Activated CD4-positive, alpha-beta T cell treated with anti-CD3 and anti-CD28 coated beads, Interleukin-2, amount 50 U/mL, for 24 hours (primary cell): ENCODE data around the gene CLCN4.

ENCODE experiments used
- DNase-seq, 2 donors: peaks; one replicate each; pipeline ENCODE4 v3.0.0-alpha.2; 2020; ENCODE audit warnings: low read depth in 1 of 2, low spot score in 1 of 2

The CLCN4 gene

DNA sequence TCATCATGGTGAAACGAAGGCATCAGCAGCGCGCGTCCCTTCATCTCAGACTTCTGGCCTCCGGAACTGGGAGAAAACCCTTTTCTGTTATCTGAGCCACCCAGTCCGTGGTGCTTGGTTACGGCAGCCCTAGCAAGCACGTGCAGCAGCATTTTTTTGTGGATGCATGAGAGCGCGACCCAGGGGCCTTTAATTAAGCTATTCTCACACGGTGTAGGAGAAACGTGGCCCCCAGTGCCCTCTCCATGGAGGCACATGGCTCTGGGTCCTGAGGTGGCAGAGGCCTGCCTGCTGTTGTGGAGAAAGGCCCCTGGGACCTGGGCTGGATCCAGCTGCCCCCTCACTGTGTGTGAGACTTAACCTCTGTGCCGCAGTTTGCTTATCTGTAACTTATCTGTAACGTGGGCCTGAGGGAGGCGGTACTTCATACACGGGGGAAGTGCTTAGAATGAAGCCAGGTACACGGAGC is 9.5 kb downstream of the CLCN4 start:
- DNase-seq = no peak

DNA sequence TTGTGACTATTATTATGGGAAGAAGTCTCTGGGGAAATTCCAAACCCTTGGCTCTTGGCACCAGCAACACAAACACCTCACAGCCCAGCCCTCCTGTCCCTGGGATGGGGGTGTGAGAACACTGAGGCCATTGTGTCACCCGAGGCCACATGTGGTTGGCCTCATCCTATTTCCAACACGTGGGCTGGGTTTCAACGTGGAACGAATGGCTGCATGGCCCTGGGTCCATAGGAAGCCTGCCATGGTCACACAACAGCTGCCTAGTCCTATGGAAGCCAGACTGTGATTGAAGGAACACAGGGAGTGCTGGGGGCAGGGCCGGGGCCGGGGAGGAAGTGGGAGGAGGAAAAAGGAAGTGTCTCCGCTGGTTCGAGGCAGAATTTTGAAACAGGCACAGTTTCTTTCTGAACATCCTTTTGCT is 10.0 kb downstream of the CLCN4 start:
- DNase-seq = no peak

DNA sequence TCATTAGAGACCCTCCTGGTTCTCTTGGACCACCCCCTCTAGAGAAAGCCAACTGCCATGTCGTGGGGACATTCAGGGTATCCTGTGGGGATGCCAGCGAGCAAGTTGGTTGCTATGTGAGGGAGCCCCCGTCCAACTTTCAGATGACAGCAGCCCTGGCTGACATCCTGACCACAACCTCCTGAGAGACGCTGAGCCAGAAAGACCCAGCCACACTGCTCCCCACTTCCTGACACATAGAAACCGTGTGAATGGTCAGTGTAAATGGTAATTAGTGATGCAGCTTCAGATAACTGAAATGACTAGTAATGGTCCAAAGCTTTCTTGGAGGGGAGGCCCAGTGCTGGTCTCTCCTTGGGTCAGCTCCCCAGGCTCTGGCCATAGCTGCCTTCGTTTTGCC is 10.8 kb downstream of the CLCN4 start:
- no peak for DNase-seq

DNA sequence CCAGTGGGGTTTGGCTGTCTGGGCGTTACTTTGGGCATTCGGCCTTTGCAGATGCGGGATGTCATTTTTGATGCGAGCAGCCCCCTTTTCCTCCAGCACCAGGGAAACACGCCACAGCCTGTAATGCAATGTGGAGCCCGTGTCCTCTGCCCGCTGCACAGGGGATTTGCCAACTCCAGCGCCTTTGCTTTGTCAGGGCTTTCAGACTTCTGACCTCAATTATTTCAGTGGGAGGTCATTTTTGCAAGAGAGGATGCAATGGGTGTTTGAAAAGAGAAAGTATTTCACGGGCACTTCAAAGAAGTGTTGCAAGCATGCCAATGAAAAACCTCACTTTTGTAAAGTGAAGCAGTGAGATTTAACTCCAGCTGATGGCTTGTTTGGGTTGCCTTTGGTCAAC is 11.5 kb downstream of the CLCN4 start:
- DNase-seq = no peak

DNA sequence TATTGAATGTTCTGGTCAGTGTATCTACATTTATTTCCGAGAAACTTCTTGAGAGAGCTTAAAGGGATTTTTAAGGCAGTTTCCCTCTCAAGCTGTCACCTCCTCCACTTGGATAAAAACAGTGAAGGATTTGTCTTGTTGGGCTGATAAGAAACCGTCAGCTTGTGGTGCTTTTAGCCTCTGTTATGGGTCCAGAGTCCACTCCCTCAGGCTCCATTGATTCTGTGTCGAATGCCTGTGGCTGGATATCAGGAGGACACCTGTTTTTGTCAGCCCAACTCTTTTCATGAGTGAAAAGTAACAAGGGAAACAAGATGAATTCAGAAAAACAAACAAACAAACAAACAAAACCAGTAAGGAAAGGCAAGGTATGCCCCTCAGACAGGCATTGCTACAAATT is 12.4 kb downstream of the CLCN4 start:
- DNase-seq = no peak

DNA sequence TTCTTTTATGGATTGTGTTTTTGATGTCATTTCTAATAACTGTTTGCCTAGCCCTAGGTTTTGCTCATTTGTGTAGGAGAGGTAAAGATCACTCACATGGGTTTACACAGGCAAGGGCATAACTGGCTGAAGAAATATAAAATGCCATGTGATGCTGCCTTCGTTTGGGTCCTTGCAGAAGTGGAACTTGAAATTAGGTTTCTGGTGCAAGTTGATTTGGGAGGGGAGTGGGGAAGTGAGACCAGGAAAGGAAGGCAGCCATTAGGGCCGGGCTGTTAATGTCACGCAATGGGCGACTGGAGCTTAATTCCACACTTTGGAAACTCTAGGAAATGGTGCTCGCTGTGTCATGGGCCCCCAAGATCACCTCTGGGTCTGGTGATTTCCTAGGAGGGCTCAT is 14.5 kb downstream of the CLCN4 start:
- no peak for DNase-seq

DNA sequence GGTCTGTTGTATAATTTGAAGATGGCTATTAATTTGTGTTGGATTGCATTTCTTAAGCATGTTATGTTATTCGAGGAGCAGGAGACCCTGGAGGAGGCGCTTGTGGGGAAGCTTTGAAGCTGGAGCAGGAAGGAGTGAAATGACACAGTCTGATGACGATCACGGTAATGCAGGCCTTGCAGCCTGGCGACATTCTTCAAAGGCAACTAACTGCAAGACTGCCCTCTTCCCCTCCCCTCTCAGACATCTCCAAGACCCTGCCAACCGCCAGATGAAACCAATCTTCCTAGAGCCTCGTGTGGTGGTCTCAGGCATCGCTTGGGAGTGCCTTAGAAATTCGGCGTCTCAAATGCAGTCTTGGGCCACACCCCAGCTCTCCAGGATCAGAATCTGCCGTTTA is 16.1 kb downstream of the CLCN4 start:
- no peak for DNase-seq

DNA sequence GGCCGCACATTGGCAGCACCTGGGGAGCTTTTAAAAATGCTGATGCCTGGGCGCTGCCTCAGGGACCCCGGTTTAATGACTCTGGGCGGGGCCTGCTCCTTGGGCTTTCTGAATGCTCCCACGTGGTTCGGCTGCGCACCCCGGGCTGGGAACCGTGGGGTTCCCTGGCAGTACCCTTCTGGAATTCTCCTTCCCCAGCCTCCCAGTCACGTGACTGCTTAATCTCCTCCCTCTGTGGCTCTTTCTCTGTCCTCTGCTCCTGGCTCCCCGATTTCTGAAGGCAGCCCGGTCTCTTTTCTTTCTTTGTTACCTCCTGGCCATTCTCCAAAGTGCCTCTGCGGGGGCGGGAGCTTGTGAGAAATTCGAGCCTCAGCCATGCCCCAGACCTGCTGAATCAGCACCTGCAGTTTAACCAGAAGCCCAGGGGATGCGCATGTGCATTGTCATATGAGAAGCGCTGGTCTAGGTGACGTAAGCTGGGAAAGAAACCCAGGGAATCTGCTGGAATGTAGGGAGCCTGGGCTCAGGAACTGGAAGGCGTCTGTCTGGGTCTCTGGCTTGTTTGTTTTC is 16.6 kb downstream of the CLCN4 start:
- DNase-seq = no peak

DNA sequence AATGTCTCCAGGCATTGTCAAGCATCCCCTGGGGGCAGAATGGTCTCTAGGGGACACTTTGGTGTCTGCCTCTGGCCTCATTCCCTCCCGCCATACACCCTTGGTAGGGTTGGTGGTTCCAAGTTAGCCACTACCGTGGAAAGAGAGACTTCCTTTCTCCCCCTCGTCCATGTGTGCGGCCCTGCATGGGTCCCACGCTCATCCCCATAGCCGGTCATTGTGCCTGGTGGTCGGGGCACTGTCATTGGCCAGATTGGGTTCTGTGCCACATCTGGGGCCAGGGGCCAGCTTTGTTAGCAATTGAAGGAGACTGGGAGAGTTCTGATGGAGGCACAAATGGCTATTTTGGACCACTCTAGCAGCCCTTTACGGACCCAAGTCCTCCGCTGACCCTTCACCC is 17.3 kb downstream of the CLCN4 start:
- no peak for DNase-seq

DNA sequence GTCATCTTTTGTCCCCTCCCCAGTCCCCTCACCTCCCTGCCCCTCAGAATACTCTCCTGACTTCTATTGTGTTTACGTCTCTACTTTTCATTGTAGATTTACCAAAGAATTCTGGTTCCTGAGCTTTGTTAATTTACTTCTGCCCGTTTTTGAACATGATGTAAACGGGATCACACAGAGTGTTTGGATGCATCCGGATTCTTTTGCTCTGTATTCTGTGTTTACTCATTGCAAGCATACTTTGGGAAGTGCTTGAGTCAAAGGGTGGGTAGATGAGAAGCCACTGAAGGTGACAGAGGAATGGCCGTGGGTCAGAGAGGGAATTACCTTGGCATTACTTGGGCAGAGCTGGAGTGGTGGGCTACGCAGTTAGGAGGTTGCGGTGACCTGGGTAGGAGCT is 18.0 kb downstream of the CLCN4 start:
- DNase-seq = no peak

DNA sequence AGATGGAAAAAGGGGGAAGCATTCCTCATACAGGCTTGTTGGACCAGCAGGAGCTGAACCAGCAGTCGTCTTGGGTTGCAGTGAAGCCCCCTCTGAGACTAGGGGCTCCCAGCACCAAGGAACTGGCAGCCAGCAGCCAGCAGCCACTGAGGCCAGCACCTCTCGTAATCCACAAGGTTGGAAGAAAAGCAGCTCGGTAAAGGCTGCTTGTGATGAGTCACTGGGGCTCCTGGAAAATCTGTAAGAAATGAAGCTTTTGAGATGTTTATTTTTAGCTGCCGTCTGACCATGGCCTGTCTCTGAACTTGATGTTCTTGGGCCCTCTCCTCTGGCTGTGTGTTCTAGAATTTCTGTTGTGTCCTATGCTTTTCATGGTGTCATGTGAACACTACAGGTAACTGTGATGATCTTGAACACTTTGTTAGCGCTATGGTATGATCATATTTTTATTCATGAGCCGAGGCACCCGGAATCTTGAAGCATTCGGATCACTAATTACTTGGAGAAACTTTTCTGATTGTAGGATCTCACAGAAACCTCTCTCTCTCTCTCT is 18.6 kb downstream of the CLCN4 start:
- DNase-seq = no peak

DNA sequence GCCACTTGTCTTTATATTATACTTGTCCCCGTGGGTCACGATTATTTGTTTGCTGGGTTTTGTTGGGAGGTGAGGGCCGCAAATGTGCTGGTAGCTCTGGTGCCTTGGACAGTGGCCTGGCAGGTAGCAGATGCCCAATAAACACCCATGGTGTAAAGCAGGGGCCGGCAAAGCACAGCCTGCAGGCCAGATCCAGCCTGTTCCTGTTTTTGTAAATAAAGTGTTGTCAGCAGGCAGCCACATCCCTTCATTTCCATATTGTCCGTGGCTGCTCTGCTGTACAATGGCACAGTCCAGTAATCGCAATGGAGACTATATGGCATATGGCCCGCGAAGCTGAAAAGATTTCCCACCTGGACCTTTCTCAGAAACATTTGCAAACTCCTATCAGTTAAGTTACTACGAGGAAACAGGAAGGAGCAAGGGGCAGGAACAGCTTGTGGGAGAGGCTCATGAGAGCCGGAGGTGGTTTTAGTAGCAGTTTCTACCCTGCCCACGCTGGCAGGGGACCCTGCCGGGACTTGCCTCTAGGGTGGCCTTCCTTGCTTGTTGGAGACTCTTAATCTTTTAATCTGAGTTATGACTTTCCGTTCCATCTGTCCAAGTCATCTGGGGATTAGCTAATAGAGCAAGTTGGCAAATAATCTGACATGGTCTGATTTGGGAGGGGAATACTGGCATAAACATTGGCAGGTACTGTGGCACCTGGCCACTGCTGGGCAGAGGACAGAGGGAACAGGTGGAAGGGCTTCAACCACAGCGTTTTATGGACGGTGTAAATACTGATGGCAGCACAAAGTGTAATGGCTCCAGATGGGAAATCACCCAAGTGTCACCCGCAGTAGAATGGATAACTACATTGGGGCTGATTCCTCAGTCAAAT is 19.6 kb downstream of the CLCN4 start:
- DNase-seq = no peak

DNA sequence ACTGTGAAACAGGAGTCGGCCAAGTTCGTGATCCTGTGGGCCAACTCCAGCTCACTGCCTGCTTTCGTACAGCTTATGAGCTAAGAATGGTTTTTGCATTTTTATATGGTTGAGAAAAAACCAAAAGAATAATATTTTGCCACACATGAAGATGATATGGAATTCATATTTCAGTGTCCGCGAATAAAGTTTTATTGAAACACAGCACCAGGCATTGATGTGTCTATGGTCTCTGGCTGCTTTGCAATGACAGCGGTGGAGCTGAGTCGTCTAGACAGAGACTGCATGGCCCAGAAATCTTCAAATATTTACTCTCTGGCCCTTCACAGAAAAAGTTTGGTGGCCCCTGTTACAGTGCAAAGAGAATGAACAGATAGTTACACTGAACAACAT is 20.2 kb downstream of the CLCN4 start:
- no peak for DNase-seq

DNA sequence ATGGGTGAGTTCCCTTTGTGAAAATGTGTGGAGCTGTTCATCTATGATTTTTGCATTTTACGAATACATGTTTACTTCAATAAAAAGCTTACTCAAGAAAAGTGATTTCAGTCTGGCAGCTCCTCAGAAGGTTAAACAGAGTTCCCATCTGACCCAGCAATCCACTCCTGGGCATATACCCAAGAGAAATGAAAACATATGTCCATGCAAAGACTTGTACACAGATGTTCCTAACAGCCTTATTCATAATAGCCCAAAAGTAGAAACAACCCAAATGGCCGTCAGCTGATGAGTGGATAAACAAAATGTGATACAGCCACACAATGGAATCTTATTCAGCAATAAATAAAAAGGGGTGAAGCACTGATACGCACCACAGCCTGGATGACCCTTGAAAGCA is 20.8 kb downstream of the CLCN4 start:
- no peak for DNase-seq

DNA sequence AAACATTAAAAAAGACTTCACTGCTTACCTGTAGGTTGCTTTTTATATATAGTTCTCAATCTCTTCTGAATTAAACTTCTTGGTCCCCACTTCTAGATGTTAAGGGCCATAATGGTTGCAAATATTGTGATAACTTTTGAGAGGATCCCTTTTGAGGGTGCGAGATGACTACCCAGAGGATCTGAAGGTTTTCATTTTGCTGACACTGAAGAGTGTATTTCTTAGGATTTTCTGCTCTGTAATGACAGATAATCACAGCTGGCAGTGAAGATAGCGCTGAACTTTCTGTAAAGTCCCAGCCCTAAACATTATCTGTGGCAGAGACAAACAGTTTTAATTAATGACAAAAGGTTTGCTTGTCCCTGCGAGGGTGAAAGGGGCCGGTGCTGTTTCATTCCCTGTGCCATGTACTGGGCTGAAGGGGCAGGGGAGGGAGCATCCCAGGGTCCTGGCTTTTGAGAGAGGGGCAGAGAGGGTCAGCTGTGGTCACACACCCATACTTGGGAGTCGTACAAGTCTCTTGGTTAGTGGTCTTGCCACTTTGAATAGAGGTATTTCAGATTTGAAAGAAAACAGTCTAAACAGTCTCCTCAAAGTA is 22.2 kb downstream of the CLCN4 start:
- no peak for DNase-seq

DNA sequence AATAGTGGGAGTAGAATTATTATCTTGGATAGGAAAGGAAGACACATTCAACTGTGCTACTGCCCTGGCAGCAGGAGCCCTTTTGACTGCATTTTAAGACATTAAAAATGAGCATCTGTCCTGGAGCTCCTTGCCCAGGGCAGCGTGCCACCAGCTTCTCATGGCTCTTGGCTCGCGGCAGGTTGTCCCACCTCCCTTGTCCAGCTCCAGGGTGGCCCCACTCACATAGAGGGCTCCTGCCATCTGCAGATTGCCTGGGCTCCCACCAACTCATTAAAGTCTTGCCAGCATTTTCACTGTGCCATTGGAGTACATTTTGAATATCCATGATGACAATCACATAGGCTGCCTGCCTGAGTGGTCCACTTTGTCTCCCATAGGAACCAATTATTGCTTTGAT is 27.0 kb downstream of the CLCN4 start:
- DNase-seq = no peak

DNA sequence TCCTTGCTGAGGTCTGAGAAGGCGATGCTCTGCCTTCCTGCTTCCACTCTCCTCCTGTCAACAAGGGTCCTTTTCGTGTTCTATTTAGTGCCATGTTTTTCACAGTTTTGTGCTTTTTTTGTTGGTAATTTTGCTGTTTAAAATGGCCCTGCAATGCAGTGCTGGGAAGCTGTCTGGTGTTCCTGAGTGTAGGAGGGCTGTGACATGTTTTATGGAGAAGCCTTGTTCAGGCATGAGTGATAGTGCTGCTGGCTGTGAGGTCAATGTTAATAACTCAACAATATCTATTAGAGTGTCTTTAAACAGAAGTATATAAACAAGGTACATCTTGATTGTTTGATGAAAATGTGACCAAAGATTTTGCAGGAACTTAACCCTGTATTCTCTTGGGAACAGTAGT is 27.6 kb downstream of the CLCN4 start:
- no peak for DNase-seq

DNA sequence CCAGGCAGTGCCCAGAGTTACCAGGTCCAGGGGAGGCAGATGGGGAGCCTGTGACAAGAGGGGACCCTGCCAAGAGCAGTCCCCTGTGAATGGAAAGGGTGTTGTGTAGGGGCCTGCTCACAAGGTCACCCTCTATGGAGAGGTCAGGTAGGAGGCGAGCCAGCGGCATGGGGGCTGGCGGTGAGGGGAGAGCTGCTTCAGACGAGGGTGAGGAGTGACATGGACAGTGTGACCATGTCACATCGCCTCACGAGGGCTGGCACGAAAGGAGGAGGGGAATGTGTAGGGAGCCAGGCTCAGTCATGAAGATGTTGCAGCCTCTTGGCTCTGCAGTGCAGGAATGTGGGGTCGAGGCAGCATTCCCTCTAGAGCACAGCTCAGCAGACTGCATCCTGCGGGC is 29.6 kb downstream of the CLCN4 start:
- no peak for DNase-seq

DNA sequence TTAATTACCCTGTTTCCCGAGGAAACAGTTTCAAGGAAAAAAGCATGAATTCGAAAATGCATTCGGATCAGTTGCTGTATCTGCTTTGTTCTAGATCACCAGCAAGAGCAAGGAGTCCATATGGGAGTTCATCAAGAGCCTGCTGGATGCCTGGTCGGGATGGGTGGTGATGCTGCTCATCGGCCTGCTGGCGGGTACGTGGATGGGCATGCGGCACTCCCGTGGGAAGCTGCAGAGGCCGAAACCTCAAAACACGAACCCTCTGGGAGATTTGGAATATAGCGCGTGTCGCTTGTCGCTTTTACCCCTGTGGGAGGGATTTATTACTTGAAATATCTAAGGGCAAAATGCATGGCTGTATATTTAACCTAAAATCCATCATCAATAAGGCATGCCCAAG is 30.6 kb downstream of the CLCN4 start:
- DNase-seq = no peak

DNA sequence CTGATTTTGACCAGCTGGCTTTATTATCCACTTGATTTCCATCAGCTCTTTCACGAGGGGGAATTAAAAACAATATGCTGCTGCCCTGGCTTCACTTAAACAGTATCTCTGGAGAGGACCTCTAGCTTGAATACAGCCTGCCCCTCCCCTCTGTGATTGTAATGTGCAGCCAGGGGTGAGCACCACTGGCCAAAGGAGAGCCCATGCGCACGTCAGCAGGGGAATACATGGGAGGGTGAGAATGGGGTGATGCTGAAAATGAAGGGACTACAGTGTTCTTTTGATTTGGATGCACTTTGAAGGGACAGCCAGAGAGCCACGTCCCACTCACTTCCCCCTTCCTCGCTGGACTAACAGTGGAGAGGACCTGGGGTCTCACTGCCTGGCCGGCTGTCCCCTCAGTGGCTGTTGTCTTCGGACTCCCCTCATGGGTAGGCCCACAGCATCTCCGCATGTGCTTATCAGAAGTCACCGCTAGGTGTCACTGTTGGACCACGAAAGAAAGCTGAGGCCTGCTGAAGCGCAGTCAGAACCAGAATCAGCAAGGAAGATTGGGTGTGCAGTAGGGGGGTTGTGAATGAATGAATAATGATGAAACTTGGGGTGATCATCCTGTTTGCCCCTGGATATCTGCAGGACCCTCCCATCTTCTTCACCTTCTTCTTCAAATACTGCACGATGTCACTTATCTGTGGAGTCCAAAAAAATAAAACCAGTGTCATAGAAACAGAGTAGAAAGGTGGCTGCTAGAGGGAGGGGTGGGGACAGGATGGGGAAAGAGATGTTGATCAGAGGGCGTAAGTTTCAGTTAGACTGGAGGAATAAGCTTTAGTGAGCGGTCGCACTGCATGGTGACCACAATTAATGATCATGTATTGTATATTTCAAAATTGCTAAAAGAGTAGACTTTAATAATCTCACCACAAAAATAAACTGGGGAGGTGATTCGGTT is 32.8 kb downstream of the CLCN4 start:
- DNase-seq = peak; percentile 45 to 52

DNA sequence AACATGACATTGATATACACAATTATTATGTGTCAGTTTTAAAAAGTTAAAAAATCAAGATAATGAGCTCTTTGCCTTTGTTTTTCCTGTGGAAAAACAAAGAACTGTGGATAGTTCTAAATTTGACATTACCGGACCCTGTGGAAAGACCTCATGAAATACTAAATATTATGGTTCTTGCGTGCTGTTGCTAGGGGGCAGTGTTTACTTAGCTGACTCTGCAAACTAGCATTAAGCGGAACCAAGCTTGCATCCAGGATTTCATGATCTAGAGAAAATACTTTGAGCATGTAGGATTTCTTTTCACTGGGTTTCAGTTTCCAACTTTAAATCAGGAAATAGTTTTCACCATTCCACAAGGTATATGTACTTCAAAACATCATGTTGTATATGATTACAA is 33.6 kb downstream of the CLCN4 start:
- DNase-seq = no peak
